ENCODE results near the gene CAPN14.

Gene CAPN14

GRCh38 chr2:31124904-31125303, 92.4 kb downstream of the CAPN14 start:
- no peak overlapping the region for H3K4me3 ChIP-seq (ENCODE audit: low read length)
- no peak overlapping the region for H3K27ac ChIP-seq (ENCODE audit: low read depth, low read length)
- no peak overlapping the region for H3K9ac ChIP-seq (ENCODE audit: low read length)
- no peaks in the 10 kb centered on the region for H3K4me1 ChIP-seq (ENCODE audit: control insufficient read depth, insufficient read depth, low read length)
- no peaks in the 10 kb centered on the region for H3K36me3 ChIP-seq (ENCODE audit: control insufficient read depth, insufficient read depth, low read length)
- no peaks in the 10 kb centered on the region for H3K27me3 ChIP-seq (ENCODE audit: control insufficient read depth, insufficient read depth, low read length)

All from rectal smooth muscle tissue (tissue), 1 donor.